Prostate gland (tissue), 2 donors: ENCODE data around the gene CLCN2.

Source experiments
- CTCF ChIP-seq, 4 experiments: fragments of 200-600 bp in 2 of 4; fragments of 450-650 bp in 2 of 4; sonication (generic) in 2 of 4; IDR thresholded peaks; 1 replicate in 3 of 4; 2 replicates in 1 of 4; pipeline ENCODE4 v1.5.1; 2016 to 2019; ENCODE audit warnings: antibody characterized with exemption in 4 of 4, mild to moderate bottlenecking in 2 of 4, moderate library complexity in 2 of 4
- POLR2A ChIP-seq: fragments of 450-650 bp; IDR thresholded peaks from one replicate; pipeline ENCODE4 v1.6.1; 2016; ENCODE audit warnings: antibody characterized with exemption, mild to moderate bottlenecking
- POLR2AphosphoS5 ChIP-seq: sonication (generic); formaldehyde crosslinking; IDR thresholded peaks from one replicate; pipeline ENCODE4 v1.6.1; 2017; ENCODE audit warnings: antibody characterized with exemption

GRCh38 chr3:184354121-184354728 is 7.2 kb downstream of the CLCN2 start:
- TF ChIP-seq CTCF (IDR thresholded peaks at IDR 0.05) (peak; percentile 48 to 59 (median 52)), POLR2AphosphoS5 (no peak), POLR2A (no peak)
